AG09309 (cell line): ENCODE data around the gene LYVE1.

ENCODE experiments used
- DNase-seq: peaks from one replicate; pipeline ENCODE4 v3.0.0-alpha.2; 2010; ENCODE audit warnings: low read depth
- H3K4me3 ChIP-seq: 2 replicates; pipeline ENCODE4 v1.5.1; 2011; ENCODE audit warnings: mild to moderate bottlenecking, low read depth, low read length, moderate library complexity; ENCODE audit not compliant: control insufficient read depth
- TF ChIP-seq, protein P1 (sequence below): IDR thresholded peaks from 2 replicates; pipeline ENCODE4 v1.5.1; 2011; ENCODE audit warnings: mild to moderate bottlenecking, low read depth, low read length, inconsistent platforms; ENCODE audit not compliant: insufficient read depth, control insufficient read depth; ENCODE audit errors: missing control alignments

LYVE1 gene

DNA sequence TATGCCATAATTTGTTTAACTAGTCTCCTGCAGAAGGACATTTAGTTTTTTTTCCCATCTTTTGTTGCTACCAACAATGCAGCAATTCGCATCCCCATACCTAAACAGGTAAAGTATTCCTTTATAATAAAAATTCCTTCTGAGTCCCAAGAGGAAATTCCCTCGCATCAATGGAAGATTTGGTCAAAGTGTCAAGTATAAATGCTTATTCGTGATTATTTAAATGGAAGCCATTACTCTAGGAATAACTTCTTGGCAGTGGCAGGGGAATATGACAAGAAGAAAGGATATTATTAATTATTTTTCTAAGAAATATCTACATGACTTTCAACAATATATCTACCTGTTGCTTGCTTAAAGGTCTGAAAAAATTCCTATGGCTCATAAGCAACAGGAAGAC is 53.0 kb downstream of the LYVE1 start:
- TF ChIP-seq, protein P1, sequence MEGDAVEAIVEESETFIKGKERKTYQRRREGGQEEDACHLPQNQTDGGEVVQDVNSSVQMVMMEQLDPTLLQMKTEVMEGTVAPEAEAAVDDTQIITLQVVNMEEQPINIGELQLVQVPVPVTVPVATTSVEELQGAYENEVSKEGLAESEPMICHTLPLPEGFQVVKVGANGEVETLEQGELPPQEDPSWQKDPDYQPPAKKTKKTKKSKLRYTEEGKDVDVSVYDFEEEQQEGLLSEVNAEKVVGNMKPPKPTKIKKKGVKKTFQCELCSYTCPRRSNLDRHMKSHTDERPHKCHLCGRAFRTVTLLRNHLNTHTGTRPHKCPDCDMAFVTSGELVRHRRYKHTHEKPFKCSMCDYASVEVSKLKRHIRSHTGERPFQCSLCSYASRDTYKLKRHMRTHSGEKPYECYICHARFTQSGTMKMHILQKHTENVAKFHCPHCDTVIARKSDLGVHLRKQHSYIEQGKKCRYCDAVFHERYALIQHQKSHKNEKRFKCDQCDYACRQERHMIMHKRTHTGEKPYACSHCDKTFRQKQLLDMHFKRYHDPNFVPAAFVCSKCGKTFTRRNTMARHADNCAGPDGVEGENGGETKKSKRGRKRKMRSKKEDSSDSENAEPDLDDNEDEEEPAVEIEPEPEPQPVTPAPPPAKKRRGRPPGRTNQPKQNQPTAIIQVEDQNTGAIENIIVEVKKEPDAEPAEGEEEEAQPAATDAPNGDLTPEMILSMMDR = no peak
- H3K4me3 ChIP-seq = no peak overlapping the region
- no peak for DNase-seq

DNA sequence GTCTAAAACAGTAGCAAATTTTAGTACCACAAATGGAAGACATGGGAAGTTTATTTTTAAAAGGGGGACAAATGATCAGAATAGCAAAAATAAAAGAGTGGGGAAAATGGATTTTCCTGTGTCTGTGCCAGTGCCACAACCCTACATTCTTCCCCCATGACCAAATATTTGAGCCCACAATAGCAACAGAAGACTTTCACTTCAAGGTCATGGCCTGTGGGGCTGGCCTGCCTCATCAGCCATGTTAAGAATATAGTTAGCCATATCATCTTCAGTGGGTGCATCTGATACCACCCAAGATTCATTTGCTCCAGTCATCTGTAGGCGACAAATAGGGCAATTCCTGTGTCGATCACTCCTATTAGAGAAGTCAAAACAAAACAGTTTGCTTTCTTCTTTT is 53.8 kb downstream of the LYVE1 start:
- DNase-seq = no peak
- TF ChIP-seq, protein P1 = no peak
- no peak overlapping the region for H3K4me3 ChIP-seq

DNA sequence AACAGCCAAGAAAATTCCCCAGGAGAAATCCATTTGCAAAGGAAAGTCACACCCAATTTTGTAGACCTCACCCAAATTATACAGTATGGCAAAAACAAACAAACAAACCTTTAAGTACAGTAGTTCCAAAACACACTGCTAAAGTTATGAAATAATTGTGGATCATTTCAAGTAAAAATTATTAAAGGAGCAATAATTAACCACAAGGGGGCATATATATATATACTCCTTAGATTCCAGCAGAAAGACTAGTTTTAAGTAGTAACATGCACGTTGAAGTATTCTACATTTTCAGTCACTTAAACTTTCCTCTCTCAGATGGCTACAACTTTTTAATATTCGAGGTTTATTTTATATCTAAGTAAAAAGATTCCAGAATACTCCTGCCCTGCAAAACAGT is 54.3 kb downstream of the LYVE1 start:
- no peak overlapping the region for H3K4me3 ChIP-seq
- DNase-seq = no peak
- TF ChIP-seq, protein P1 = peak; percentile 19

DNA sequence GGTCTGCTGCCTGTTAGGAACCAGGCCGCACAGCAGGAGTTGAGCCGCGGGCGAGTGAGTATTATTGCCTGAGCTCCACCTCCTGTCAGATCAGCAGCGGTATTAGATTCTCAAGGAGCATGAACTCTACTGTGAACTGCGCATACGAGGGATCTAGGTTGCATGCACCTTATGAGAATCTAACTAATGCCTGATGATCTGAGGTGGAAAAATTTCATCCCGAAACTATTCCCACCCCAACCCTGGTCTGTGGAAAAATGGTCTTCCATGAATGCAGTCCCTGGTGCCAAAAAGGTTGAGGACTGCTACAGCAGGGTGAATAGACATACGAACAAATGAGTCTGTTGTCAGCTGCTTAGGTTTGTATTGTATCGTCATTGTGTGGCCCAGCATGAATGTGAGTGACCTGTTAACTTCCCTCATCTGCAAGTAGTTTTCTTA is 57.3 kb downstream of the LYVE1 start:
- no peak for DNase-seq
- TF ChIP-seq, protein P1 = no peak
- H3K4me3 ChIP-seq = no peak overlapping the region
